Calu3 (cell line): ENCODE measurements around the gene ZNF638. TPM values are rescaled to one million over a fixed set of nuclear protein-coding genes. Genes with fewer than 3 reads are reported as not detected.

Source experiments
- BruUV-seq: library from RNA; stranded (reverse); fragments of 400-500 nt; replicated peaks from 2 replicates; lab custom pipeline; 2021; lab: Mats Ljungman, UMichigan
- CTCF ChIA-PET: fragments of 300-600 bp; sonication (Branson Sonifier 250); formaldehyde crosslinking; loops from one replicate; lab custom pipeline; 2022; ENCODE audit warnings: antibody characterized with exemption; lab: Charles Lee
- DNase-seq: peaks from one replicate; pipeline ENCODE4 v3.0.0; 2022
- H3K27ac Mint-ChIP-seq: one replicate; pipeline ENCODE4 v1.8.0; 2022; ENCODE audit warnings: mixed read lengths; ENCODE audit not compliant: unreplicated experiment
- H3K27me3 Mint-ChIP-seq: one replicate; pipeline ENCODE4 v1.8.0; 2022; ENCODE audit warnings: mixed read lengths; ENCODE audit not compliant: unreplicated experiment
- H3K36me3 Mint-ChIP-seq: one replicate; pipeline ENCODE4 v1.8.0; 2022; ENCODE audit warnings: mild to moderate bottlenecking, moderate library complexity, mixed read lengths; ENCODE audit not compliant: insufficient read depth, unreplicated experiment
- H3K4me1 Mint-ChIP-seq: one replicate; pipeline ENCODE4 v1.8.0; 2022; ENCODE audit warnings: mild to moderate bottlenecking, low read depth, mixed read lengths; ENCODE audit not compliant: unreplicated experiment
- H3K4me3 Mint-ChIP-seq: one replicate; pipeline ENCODE4 v1.8.0; 2022; ENCODE audit warnings: mild to moderate bottlenecking, low read depth, moderate library complexity, mixed read lengths; ENCODE audit not compliant: unreplicated experiment
- H3K9me3 Mint-ChIP-seq: one replicate; pipeline ENCODE4 v1.8.0; 2022; ENCODE audit warnings: low read depth, mixed read lengths; ENCODE audit not compliant: unreplicated experiment
- CTCF ChIP-seq: fragments of 200-600 bp; IDR thresholded peaks from one replicate; pipeline ENCODE4 v1.8.0; 2022; ENCODE audit warnings: antibody characterized with exemption; ENCODE audit not compliant: unreplicated experiment
- intact Hi-C: fragments of 100-400 bp; cut with micrococcal nuclease; formaldehyde crosslinking; loops from one replicate; pipeline ENCODE4 v1.10.0; 2022; ENCODE audit not compliant: unreplicated experiment
- total RNA-seq: library from RNA; stranded (reverse); gene quantifications from 2 replicates; pipeline ENCODE4 v1.2.3, GENCODE V29; 2022

The ZNF638 gene
- total RNA-seq, 1 experiment from 2014 or later, result 132 TPM

GRCh38 chr2:71462641-71463341, 131.2 kb downstream of the ZNF638 start:
- H3K9me3 Mint-ChIP-seq, result no peaks in the 10 kb centered on the region
- peaks cover 21% of the 10 kb centered on the region for H3K4me1 Mint-ChIP-seq
- H3K4me3 Mint-ChIP-seq, result no peak overlapping the region
- CTCF ChIA-PET, result no interaction called here
- intact Hi-C loops, result no loop called here
- no peak for TF ChIP-seq CTCF
- peaks cover 12% of the 10 kb centered on the region for H3K27me3 Mint-ChIP-seq
- peaks cover 6% of the 10 kb centered on the region for H3K36me3 Mint-ChIP-seq
- no peak overlapping the region for H3K27ac Mint-ChIP-seq
- no peak for DNase-seq
- BruUV-seq, result no TSS peak

GRCh38 chr2:71463342-71463654, 131.7 kb downstream of the ZNF638 start:
- intact Hi-C loops, result no loop called here
- H3K9me3 Mint-ChIP-seq, result no peaks in the 10 kb centered on the region
- no peak overlapping the region for H3K4me3 Mint-ChIP-seq
- H3K27ac Mint-ChIP-seq, result no peak overlapping the region
- peaks cover 6% of the 10 kb centered on the region for H3K36me3 Mint-ChIP-seq
- CTCF ChIA-PET, result no interaction called here
- peaks cover 16% of the 10 kb centered on the region for H3K4me1 Mint-ChIP-seq
- BruUV-seq, result no TSS peak
- no peak for DNase-seq
- no peak for TF ChIP-seq CTCF
- H3K27me3 Mint-ChIP-seq, result peaks cover 17% of the 10 kb centered on the region

- TF ChIP-seq CTCF, result no peak
- Mint-ChIP-seq H3K4me3 (no peak overlapping the region), H3K4me1 (peaks cover 8% of the 10 kb centered on the region), H3K9me3 (no peaks in the 10 kb centered on the region), H3K27ac (no peak overlapping the region), H3K36me3 (peaks cover 6% of the 10 kb centered on the region), H3K27me3 (peaks cover 25% of the 10 kb centered on the region)
- DNase-seq, result no peak
- CTCF ChIA-PET, result interaction anchor here (0.6 to 1.0 kb wide), 2 partner anchors 15 to 31 kb away, joined by 3 read pairs; no protein-coding TSS in a partner anchor
- intact Hi-C loops, result no loop called here
- BruUV-seq, result no TSS peak
Measured at GRCh38 chr2:71464389-71464788, 132.8 kb downstream of the ZNF638 start.

GRCh38 chr2:71465356-71465755, 133.8 kb downstream of the ZNF638 start:
- DNase-seq, result no peak
- H3K4me1 Mint-ChIP-seq, result peaks cover 8% of the 10 kb centered on the region
- BruUV-seq, result no TSS peak
- peaks cover 6% of the 10 kb centered on the region for H3K36me3 Mint-ChIP-seq
- TF ChIP-seq CTCF, result no peak
- CTCF ChIA-PET, result interaction anchor here (0.7 to 1.0 kb wide), 2 partner anchors 15 to 30 kb away, joined by 3 read pairs; no protein-coding TSS in a partner anchor
- H3K9me3 Mint-ChIP-seq, result no peaks in the 10 kb centered on the region
- H3K4me3 Mint-ChIP-seq, result no peak overlapping the region
- H3K27me3 Mint-ChIP-seq, result peaks cover 25% of the 10 kb centered on the region
- H3K27ac Mint-ChIP-seq, result no peak overlapping the region
- intact Hi-C loops, result no loop called here
